GM23338 (cell line): Measurements from ENCODE around the gene GGCT. TPM values are rescaled to one million over a fixed set of nuclear protein-coding genes. Genes with fewer than 3 reads are reported as not detected.

ENCODE experiments used
- ATAC-seq: fragments of 200-7000 bp; cut with Tn5 transposase; 3 replicates; pipeline ENCODE4 v1.9.1; 2020
- DNase-seq: peaks from one replicate; pipeline ENCODE4 v3.0.0-alpha.2; 2015; ENCODE audit warnings: low spot score
- H2AFZ ChIP-seq: fragments of 200-600 bp; sonication (generic); 2 replicates; pipeline ENCODE4 v1.8.0; 2016; ENCODE audit warnings: antibody characterized with exemption, mild to moderate bottlenecking, moderate library complexity
- H3F3A ChIP-seq: fragments of 200-600 bp; sonication (generic); replicated peaks from 2 replicates; pipeline ENCODE4 v1.8.0; 2017; ENCODE audit warnings: antibody characterized with exemption, mixed run types, low read depth
- H3K27ac ChIP-seq: fragments of 200-600 bp; sonication (generic); 2 replicates; pipeline ENCODE4 v1.6.1; 2016; ENCODE audit warnings: low read depth
- H3K27me3 ChIP-seq: fragments of 200-600 bp; sonication (generic); 2 replicates; pipeline ENCODE4 v1.8.0; 2016; ENCODE audit warnings: mild to moderate bottlenecking, mixed run types, moderate library complexity; ENCODE audit not compliant: insufficient read depth
- H3K36me3 ChIP-seq: fragments of 200-600 bp; sonication (generic); 2 replicates; pipeline ENCODE4 v1.8.0; 2016; ENCODE audit warnings: mild to moderate bottlenecking; ENCODE audit not compliant: insufficient read depth
- H3K4me1 ChIP-seq: fragments of 200-600 bp; sonication (generic); 2 replicates; pipeline ENCODE4 v1.8.0; 2016; ENCODE audit warnings: mild to moderate bottlenecking, moderate library complexity; ENCODE audit not compliant: insufficient read depth
- H3K4me2 ChIP-seq: fragments of 200-600 bp; sonication (generic); 2 replicates; pipeline ENCODE4 v1.7.1; 2017; ENCODE audit warnings: mixed run types
- H3K4me3 ChIP-seq: fragments of 200-600 bp; sonication (generic); 2 replicates; pipeline ENCODE4 v1.6.1; 2016; ENCODE audit warnings: mixed run types
- H3K79me2 ChIP-seq: fragments of 200-600 bp; sonication (generic); replicated peaks from 2 replicates; pipeline ENCODE4 v1.8.0; 2017; ENCODE audit warnings: mild to moderate bottlenecking; ENCODE audit not compliant: insufficient read depth
- H3K9me2 ChIP-seq: fragments of 200-600 bp; sonication (generic); 2 replicates; pipeline ENCODE4 v1.8.0; 2017; ENCODE audit not compliant: insufficient read depth
- H4K20me1 ChIP-seq: fragments of 200-600 bp; sonication (generic); replicated peaks from 2 replicates; pipeline ENCODE4 v1.8.0; 2017; ENCODE audit warnings: mild to moderate bottlenecking; ENCODE audit not compliant: insufficient read depth
- H3K27ac Mint-ChIP-seq: 2 replicates; pipeline ENCODE4 v1.8.0; 2020; ENCODE audit warnings: inconsistent platforms, mild to moderate bottlenecking, moderate library complexity, mixed read lengths
- H3K27me3 Mint-ChIP-seq: 3 replicates; pipeline ENCODE4 v1.8.0; 2022; ENCODE audit warnings: low read depth, mild to moderate bottlenecking, moderate library complexity, mixed read lengths, inconsistent platforms; ENCODE audit not compliant: insufficient read depth, poor library complexity
- H3K36me3 Mint-ChIP-seq: 3 replicates; pipeline ENCODE4 v1.8.0; 2021; ENCODE audit warnings: low read depth, mild to moderate bottlenecking, inconsistent platforms, moderate library complexity, mixed read lengths
- H3K4me1 Mint-ChIP-seq: 3 replicates; pipeline ENCODE4 v1.8.0; 2020; ENCODE audit warnings: mild to moderate bottlenecking, inconsistent platforms, mixed read lengths
- H3K4me3 Mint-ChIP-seq: 3 replicates; pipeline ENCODE4 v1.8.0; 2021; ENCODE audit warnings: moderate library complexity, mild to moderate bottlenecking, inconsistent platforms, mixed read lengths
- H3K9me3 Mint-ChIP-seq: 3 replicates; pipeline ENCODE4 v1.8.0; 2020; ENCODE audit warnings: moderate library complexity, mild to moderate bottlenecking, inconsistent platforms, mixed read lengths
- CREB1 ChIP-seq: fragments of 250-450 bp; sonication (Bioruptor Pico); IDR thresholded peaks from 2 replicates; pipeline ENCODE4 v1.5.0; 2020; ENCODE audit warnings: low read depth, mild to moderate bottlenecking, moderate library complexity
- CTCF ChIP-seq, 2 experiments: fragments of 200-600 bp in 1 of 2; sonication (generic) in 1 of 2; conservative IDR thresholded peaks; 2 replicates each; pipeline versions ENCODE4 v1.5.1 to v1.6.1; 2016 to 2017; ENCODE audit warnings: antibody characterized with exemption in 2 of 2, low read depth in 2 of 2, mild to moderate bottlenecking in 2 of 2, moderate library complexity in 1 of 2
- ETS1 ChIP-seq: IDR thresholded peaks from 2 replicates; pipeline ENCODE4 v1.6.1; 2016; ENCODE audit warnings: antibody characterized with exemption
- EZH2phosphoT487 ChIP-seq: fragments of 200-600 bp; sonication (generic); IDR thresholded peaks from one replicate; pipeline ENCODE4 v1.8.1; 2018; ENCODE audit warnings: antibody characterized with exemption; ENCODE audit not compliant: unreplicated experiment
- JUNB ChIP-seq: IDR thresholded peaks from one replicate; pipeline ENCODE4 v1.6.1; 2016; ENCODE audit warnings: antibody characterized with exemption; ENCODE audit not compliant: unreplicated experiment
- NANOG ChIP-seq: IDR thresholded peaks from 2 replicates; pipeline ENCODE4 v1.6.1; 2016; ENCODE audit warnings: antibody characterized with exemption, borderline replicate concordance
- POLR2AphosphoS5 ChIP-seq: IDR thresholded peaks from 2 replicates; pipeline ENCODE4 v1.6.1; 2016; ENCODE audit warnings: antibody characterized with exemption, low read depth
- REST ChIP-seq: IDR thresholded peaks from one replicate; pipeline ENCODE4 v1.6.1; 2018; ENCODE audit warnings: antibody characterized with exemption; ENCODE audit not compliant: unreplicated experiment
- STAT1 ChIP-seq: IDR thresholded peaks from one replicate; pipeline ENCODE4 v1.6.1; 2016; ENCODE audit warnings: antibody characterized with exemption; ENCODE audit not compliant: unreplicated experiment
- ZNF114 ChIP-seq: fragments of 250-450 bp; sonication (Bioruptor Pico); IDR thresholded peaks from 2 replicates; pipeline ENCODE4 v1.5.0; 2020; ENCODE audit warnings: mild to moderate bottlenecking, moderate library complexity
- ZNF462 ChIP-seq: fragments of 250-450 bp; sonication (Bioruptor Pico); IDR thresholded peaks from 2 replicates; pipeline ENCODE4 v1.5.0; 2020; ENCODE audit warnings: mild to moderate bottlenecking, moderate library complexity
- polyA plus RNA-seq: library from polyadenylated mRNA; unstranded; fragments of >200 nt; fragmentation: Nextera tagmentation; extraction: Ambion mirVana; gene quantifications from 2 replicates; pipeline ENCODE4 v1.2.1, GENCODE V29; 2016
- total RNA-seq: library from RNA; depleted of rRNA; stranded (reverse); fragments of >200 nt; shearing (Covaris generic); gene quantifications from 2 replicates; pipeline ENCODE4 v1.2.3, GENCODE V29; 2014

GGCT gene
- total and polyA plus RNA-seq, 2 experiments from 2014 or later = 104 to 229 TPM

GRCh38 chr7:30487371-30487770 lies 17.3 kb downstream of the GGCT start (continued):
- TF ChIP-seq CTCF (conservative IDR thresholded peaks at IDR 0.05; ENCODE audit: low read depth in 2 of 2) = no peak

GRCh38 chr7:30485667-30486066 lies 19.0 kb downstream of the GGCT start:
- Histone ChIP-seq H3K4me3 (no peak overlapping the region), H4K20me1 (no peaks in the 10 kb centered on the region), H3K9me2 (no peaks in the 10 kb centered on the region), H2AFZ (no peak overlapping the region; the same call in 1 of the 2 replicates), H3K27ac (no peak overlapping the region), H3F3A (no peaks in the 10 kb centered on the region), H3K36me3 (no peaks in the 10 kb centered on the region), H3K4me2 (no peak overlapping the region), H3K4me1 (peaks cover 8% of the 10 kb centered on the region; the same call in 1 of the 2 replicates), H3K27me3 (no peaks in the 10 kb centered on the region), H3K79me2 (no peaks in the 10 kb centered on the region)
- H3K27ac Mint-ChIP-seq = no peak overlapping the region; the same call in 1 of the 2 replicates
- no peaks in the 10 kb centered on the region for H3K36me3 Mint-ChIP-seq
- no peak for DNase-seq
- H3K27me3 Mint-ChIP-seq = no peaks in the 10 kb centered on the region
- peaks cover 12% of the 10 kb centered on the region; the same call in 2 of the 3 replicates for H3K4me1 Mint-ChIP-seq
- no peak for ATAC-seq
- H3K4me3 Mint-ChIP-seq = no peak overlapping the region
- H3K9me3 Mint-ChIP-seq = no peaks in the 10 kb centered on the region; the same call in 2 of the 3 replicates
- TF ChIP-seq ZNF462 (CRISPR knock-in tag) (no peak), JUNB (no peak), ETS1 (no peak), NANOG (no peak), EZH2phosphoT487 (no peak), REST (no peak), ZNF114 (CRISPR knock-in tag) (no peak), POLR2AphosphoS5 (no peak), CREB1 (CRISPR knock-in tag) (no peak), STAT1 (no peak)
